WTC11 (cell line): ENCODE data around the gene ARHGAP8. TPM values are rescaled to one million over a fixed set of nuclear protein-coding genes. Genes with fewer than 3 reads are reported as not detected.

Experiments
- ATAC-seq: fragments of 200-7000 bp; cut with Tn5 transposase; 2 replicates; pipeline ENCODE4 v1.10.0; 2021; ENCODE audit warnings: mild to moderate bottlenecking, moderate library complexity
- CTCF ChIA-PET: fragments of 300-600 bp; sonication (Branson Sonifier 250); formaldehyde crosslinking; loops from one replicate; lab custom pipeline; 2021; ENCODE audit warnings: antibody characterized with exemption; lab: Charles Lee
- POLR2A ChIA-PET: fragments of 350-600 bp; sonication (Branson Sonifier 250); formaldehyde crosslinking; loops from one replicate; lab custom pipeline; 2021; ENCODE audit warnings: antibody characterized with exemption; lab: Charles Lee
- DNase-seq: peaks from one replicate; pipeline ENCODE4 v3.0.0; 2021; ENCODE audit warnings: low spot score
- H3K27ac Mint-ChIP-seq: 2 replicates; pipeline ENCODE4 v1.8.0; 2021; ENCODE audit warnings: mixed read lengths
- H3K27me3 Mint-ChIP-seq: 2 replicates; pipeline ENCODE4 v1.8.0; 2021; ENCODE audit warnings: low read depth, mild to moderate bottlenecking, moderate library complexity, mixed read lengths
- H3K36me3 Mint-ChIP-seq: 2 replicates; pipeline ENCODE4 v1.8.0; 2021; ENCODE audit warnings: mixed read lengths
- H3K4me1 Mint-ChIP-seq: 2 replicates; pipeline ENCODE4 v1.8.0; 2022; ENCODE audit warnings: mixed read lengths
- H3K4me3 Mint-ChIP-seq: 2 replicates; pipeline ENCODE4 v1.8.0; 2021; ENCODE audit warnings: mild to moderate bottlenecking, moderate library complexity, mixed read lengths
- H3K9me3 Mint-ChIP-seq: 2 replicates; pipeline ENCODE4 v1.8.0; 2021; ENCODE audit warnings: mixed read lengths
- ATF1 ChIP-seq: sonication (generic); formaldehyde crosslinking; IDR thresholded peaks from 2 replicates; pipeline ENCODE4 v1.8.1; 2023; ENCODE audit warnings: mild to moderate bottlenecking, moderate library complexity, missing genetic modification reagents
- CREB1 ChIP-seq: sonication (generic); formaldehyde crosslinking; IDR thresholded peaks from 2 replicates; pipeline ENCODE4 v1.8.0; 2023; ENCODE audit warnings: mild to moderate bottlenecking, missing genetic modification reagents
- CREM ChIP-seq: sonication (generic); formaldehyde crosslinking; IDR thresholded peaks from 2 replicates; pipeline ENCODE4 v1.8.1; 2022; ENCODE audit warnings: mild to moderate bottlenecking, missing genetic modification reagents, moderate library complexity
- ELF4 ChIP-seq: sonication (generic); formaldehyde crosslinking; IDR thresholded peaks from 2 replicates; pipeline ENCODE4 v1.8.1; 2022; ENCODE audit warnings: low read depth, mild to moderate bottlenecking, moderate library complexity, missing genetic modification reagents
- FOXP1 ChIP-seq: sonication (generic); formaldehyde crosslinking; IDR thresholded peaks from 2 replicates; pipeline ENCODE4 v1.8.0; 2022; ENCODE audit warnings: missing genetic modification reagents, mild to moderate bottlenecking, moderate library complexity, borderline replicate concordance
- GRHL2 ChIP-seq: fragments of 250-450 bp; sonication (Bioruptor Pico); IDR thresholded peaks from 2 replicates; pipeline ENCODE4 v1.8.0; 2022; ENCODE audit warnings: mild to moderate bottlenecking, moderate library complexity; ENCODE audit not compliant: insufficient replicate concordance, severe bottlenecking
- GTF2I ChIP-seq: fragments of 250-450 bp; sonication (Bioruptor Pico); conservative IDR thresholded peaks from 2 replicates; pipeline ENCODE4 v1.4.0; 2021; ENCODE audit warnings: mild to moderate bottlenecking
- JUN ChIP-seq: sonication (generic); formaldehyde crosslinking; IDR thresholded peaks from 2 replicates; pipeline ENCODE4 v1.8.0; 2023; ENCODE audit warnings: mild to moderate bottlenecking, missing genetic modification reagents
- NFE2L1 ChIP-seq: sonication (generic); formaldehyde crosslinking; IDR thresholded peaks from 2 replicates; pipeline ENCODE4 v1.8.1; 2023; ENCODE audit warnings: missing genetic modification reagents
- NR3C1 ChIP-seq: sonication (generic); formaldehyde crosslinking; conservative IDR thresholded peaks from 2 replicates; pipeline ENCODE4 v1.8.1; 2023; ENCODE audit warnings: low read depth, mild to moderate bottlenecking, missing genetic modification reagents
- RELA ChIP-seq: sonication (generic); formaldehyde crosslinking; IDR thresholded peaks from 2 replicates; pipeline ENCODE4 v1.8.1; 2022; ENCODE audit warnings: missing genetic modification reagents, mild to moderate bottlenecking, borderline replicate concordance
- ZNF138 ChIP-seq: sonication (generic); formaldehyde crosslinking; conservative IDR thresholded peaks from 2 replicates; pipeline ENCODE4 v1.8.1; 2022; ENCODE audit warnings: mild to moderate bottlenecking, moderate library complexity, missing genetic modification reagents
- ZNF416 ChIP-seq: fragments of 250-450 bp; sonication (Bioruptor Pico); IDR thresholded peaks from 2 replicates; pipeline ENCODE4 v1.9.0; 2021; ENCODE audit warnings: mild to moderate bottlenecking, inconsistent platforms
- total RNA-seq: library from RNA; stranded (reverse); gene quantifications from 3 replicates; pipeline ENCODE4 v1.2.3, GENCODE V29; 2021
- TF ChIP-seq, protein P1 (sequence below): fragments of 250-450 bp; sonication (Bioruptor Pico); conservative IDR thresholded peaks from 2 replicates; pipeline ENCODE4 v1.9.0; 2021; ENCODE audit warnings: mild to moderate bottlenecking
- TF ChIP-seq, protein P2 (sequence below): sonication (generic); formaldehyde crosslinking; IDR thresholded peaks from 2 replicates; pipeline ENCODE4 v1.8.1; 2023; ENCODE audit warnings: mild to moderate bottlenecking, moderate library complexity, missing genetic modification reagents
- TF ChIP-seq, protein P3 (sequence below): sonication (generic); formaldehyde crosslinking; conservative IDR thresholded peaks from 2 replicates; pipeline ENCODE4 v1.8.1; 2023; ENCODE audit warnings: mild to moderate bottlenecking, low read depth, missing genetic modification reagents, moderate library complexity
- TF ChIP-seq, protein P4 (sequence below): sonication (generic); formaldehyde crosslinking; IDR thresholded peaks from 2 replicates; pipeline ENCODE4 v1.8.1; 2023; ENCODE audit warnings: mild to moderate bottlenecking, missing genetic modification reagents, moderate library complexity
- TF ChIP-seq, protein P5 (sequence below): fragments of 250-450 bp; sonication (Bioruptor Pico); IDR thresholded peaks from 2 replicates; pipeline ENCODE4 v1.9.0; 2021; ENCODE audit warnings: moderate library complexity, mild to moderate bottlenecking, inconsistent platforms, borderline replicate concordance
- TF ChIP-seq, protein P6 (sequence below): sonication (generic); formaldehyde crosslinking; IDR thresholded peaks from 2 replicates; pipeline ENCODE4 v1.8.0; 2023; ENCODE audit warnings: mild to moderate bottlenecking, missing genetic modification reagents
- TF ChIP-seq, protein P7 (sequence below): sonication (generic); formaldehyde crosslinking; IDR thresholded peaks from 2 replicates; pipeline ENCODE4 v1.8.0; 2022; ENCODE audit warnings: mild to moderate bottlenecking, missing genetic modification reagents

Gene ARHGAP8
- total RNA-seq, 1 experiment from 2014 or later, result 61.4 TPM

DNA sequence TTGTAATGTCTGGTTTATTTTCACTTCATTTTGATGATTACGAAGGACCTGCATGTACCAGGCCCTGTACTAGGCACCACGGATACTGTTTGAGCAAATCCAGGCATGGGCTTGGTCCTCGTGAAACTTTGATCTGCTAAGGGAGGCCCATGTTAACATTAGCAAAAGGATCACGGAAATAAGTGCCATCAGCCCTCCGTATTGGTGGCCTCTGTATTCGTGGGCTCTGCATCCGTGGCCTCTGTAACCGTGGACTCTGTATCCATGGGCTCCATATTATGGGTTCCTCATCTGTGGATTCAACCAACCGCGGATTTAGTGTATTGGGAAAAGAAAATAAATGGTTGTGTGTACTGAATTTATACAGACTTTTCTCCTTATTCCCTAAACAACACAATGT lies 8.7 kb downstream of the ARHGAP8 start (continued):
- TF ChIP-seq, protein P1, sequence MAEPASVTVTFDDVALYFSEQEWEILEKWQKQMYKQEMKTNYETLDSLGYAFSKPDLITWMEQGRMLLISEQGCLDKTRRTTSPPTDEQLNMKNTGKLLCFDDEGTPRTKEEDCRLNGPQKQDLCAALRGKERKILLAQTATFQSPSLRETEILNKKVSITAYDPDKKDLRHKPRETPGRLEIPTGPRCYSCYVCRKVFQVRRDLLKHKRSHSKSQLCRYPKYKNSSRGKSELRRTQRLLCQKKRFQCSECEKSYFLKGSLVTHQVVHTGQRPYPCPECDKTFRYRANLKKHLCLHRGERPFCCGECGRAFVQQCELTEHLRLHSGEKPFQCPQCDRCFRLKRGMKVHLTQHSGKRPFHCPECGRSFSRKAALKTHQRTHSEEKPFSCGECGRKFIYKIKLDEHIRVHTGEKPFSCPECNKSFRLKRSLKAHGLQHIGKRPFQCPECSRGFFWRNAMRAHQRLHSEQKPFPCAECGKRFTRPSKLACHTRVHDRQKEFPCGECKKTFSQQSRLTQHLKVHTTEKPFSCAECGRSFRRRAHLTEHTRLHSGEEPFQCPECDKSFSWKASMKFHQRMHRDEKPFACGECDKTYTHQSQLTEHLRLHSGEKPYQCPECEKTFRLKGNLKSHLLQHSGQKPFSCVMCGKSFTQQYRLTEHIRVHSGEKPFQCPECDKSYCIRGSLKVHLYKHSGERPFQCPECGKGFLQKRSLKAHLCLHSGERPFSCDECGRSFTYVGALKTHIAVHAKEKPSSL (CRISPR knock-in tag), result no peak
- no peak for TF ChIP-seq FOXP1 (CRISPR knock-in tag)

DNA sequence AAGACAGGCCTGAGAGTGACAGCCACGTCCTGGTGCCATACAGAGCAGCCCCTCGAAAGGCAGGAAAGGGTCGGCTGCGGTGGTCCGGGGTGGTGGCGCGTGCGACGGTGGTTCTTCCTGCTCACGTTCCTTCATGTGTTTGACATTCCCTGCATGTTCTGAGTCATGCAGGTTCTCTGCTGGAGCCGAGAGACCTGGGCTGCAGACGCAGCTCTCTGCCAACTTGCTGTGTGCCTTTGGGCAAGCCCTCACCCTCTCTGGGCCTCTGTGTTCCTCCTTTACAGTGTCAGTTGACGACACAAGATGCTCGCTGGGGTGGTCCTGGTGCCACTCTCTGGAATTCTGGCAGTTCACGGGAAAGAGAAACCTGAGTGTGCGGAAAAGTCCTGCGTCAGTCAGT lies 12.0 kb downstream of the ARHGAP8 start:
- POLR2A ChIA-PET, result no interaction called here
- TF ChIP-seq ATF1 (CRISPR knock-in tag), result no peak
- TF ChIP-seq JUN (CRISPR knock-in tag), result no peak
- TF ChIP-seq, all 79 proteins: peak for 0

DNA sequence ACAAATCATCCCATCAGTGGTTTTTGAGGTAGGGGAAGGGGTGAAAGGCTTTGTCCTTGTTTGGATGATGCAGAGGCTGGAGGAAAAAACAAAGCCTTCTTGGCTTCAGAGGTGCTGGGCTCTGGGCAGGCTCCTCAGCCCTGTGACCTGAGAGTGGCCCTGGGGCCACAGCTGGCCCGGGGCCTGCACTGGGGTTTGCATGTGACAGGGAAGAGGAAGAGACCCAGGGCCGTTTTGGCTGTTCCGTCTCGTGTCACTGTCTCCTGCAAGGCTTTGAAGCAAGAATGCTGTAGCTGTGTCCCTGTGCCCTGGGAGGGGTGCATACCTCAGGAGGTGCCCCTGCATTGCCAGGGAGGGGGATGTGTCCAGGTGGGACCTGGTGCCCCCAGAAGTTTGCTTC lies 12.6 kb downstream of the ARHGAP8 start:
- Mint-ChIP-seq H3K27ac (peak overlapping the region; percentile 84), H3K4me3 (no peak overlapping the region), H3K9me3 (peaks cover 22% of the 10 kb centered on the region), H3K36me3 (peaks cover 23% of the 10 kb centered on the region), H3K27me3 (no peaks in the 10 kb centered on the region; the same call in 1 of the 2 replicates), H3K4me1 (peaks cover 31% of the 10 kb centered on the region)
- ChIA-PET POLR2A (no interaction called here), CTCF (interaction anchor here (0.5 kb wide), 1 partner anchor 16 kb away, joined by 4 read pairs; no protein-coding TSS in a partner anchor)
- DNase-seq (no peak), ATAC-seq (no peak)
- TF ChIP-seq GRHL2 (CRISPR knock-in tag), result no peak
- TF ChIP-seq ZNF138 (CRISPR knock-in tag), result no peak
- TF ChIP-seq GTF2I, result no peak
- TF ChIP-seq CREM, result no peak
- TF ChIP-seq ELF4 (CRISPR knock-in tag), result no peak
- TF ChIP-seq ZNF416 (CRISPR knock-in tag), result no peak
- no peak for TF ChIP-seq JUN (CRISPR knock-in tag)
- TF ChIP-seq, protein P2, sequence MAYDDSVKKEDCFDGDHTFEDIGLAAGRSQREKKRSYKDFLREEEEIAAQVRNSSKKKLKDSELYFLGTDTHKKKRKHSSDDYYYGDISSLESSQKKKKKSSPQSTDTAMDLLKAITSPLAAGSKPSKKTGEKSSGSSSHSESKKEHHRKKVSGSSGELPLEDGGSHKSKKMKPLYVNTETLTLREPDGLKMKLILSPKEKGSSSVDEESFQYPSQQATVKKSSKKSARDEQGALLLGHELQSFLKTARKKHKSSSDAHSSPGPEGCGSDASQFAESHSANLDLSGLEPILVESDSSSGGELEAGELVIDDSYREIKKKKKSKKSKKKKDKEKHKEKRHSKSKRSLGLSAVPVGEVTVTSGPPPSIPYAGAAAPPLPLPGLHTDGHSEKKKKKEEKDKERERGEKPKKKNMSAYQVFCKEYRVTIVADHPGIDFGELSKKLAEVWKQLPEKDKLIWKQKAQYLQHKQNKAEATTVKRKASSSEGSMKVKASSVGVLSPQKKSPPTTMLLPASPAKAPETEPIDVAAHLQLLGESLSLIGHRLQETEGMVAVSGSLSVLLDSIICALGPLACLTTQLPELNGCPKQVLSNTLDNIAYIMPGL (CRISPR knock-in tag), result no peak
- TF ChIP-seq, protein P3, sequence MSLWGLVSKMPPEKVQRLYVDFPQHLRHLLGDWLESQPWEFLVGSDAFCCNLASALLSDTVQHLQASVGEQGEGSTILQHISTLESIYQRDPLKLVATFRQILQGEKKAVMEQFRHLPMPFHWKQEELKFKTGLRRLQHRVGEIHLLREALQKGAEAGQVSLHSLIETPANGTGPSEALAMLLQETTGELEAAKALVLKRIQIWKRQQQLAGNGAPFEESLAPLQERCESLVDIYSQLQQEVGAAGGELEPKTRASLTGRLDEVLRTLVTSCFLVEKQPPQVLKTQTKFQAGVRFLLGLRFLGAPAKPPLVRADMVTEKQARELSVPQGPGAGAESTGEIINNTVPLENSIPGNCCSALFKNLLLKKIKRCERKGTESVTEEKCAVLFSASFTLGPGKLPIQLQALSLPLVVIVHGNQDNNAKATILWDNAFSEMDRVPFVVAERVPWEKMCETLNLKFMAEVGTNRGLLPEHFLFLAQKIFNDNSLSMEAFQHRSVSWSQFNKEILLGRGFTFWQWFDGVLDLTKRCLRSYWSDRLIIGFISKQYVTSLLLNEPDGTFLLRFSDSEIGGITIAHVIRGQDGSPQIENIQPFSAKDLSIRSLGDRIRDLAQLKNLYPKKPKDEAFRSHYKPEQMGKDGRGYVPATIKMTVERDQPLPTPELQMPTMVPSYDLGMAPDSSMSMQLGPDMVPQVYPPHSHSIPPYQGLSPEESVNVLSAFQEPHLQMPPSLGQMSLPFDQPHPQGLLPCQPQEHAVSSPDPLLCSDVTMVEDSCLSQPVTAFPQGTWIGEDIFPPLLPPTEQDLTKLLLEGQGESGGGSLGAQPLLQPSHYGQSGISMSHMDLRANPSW (CRISPR knock-in tag), result no peak
- TF ChIP-seq, protein P4, sequence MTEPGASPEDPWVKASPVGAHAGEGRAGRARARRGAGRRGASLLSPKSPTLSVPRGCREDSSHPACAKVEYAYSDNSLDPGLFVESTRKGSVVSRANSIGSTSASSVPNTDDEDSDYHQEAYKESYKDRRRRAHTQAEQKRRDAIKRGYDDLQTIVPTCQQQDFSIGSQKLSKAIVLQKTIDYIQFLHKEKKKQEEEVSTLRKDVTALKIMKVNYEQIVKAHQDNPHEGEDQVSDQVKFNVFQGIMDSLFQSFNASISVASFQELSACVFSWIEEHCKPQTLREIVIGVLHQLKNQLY, result no peak
- TF ChIP-seq, protein P5, sequence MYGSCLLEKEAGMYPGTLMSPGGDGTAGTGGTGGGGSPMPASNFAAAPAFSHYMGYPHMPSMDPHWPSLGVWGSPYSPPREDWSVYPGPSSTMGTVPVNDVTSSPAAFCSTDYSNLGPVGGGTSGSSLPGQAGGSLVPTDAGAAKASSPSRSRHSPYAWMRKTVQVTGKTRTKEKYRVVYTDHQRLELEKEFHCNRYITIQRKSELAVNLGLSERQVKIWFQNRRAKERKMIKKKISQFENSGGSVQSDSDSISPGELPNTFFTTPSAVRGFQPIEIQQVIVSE (CRISPR knock-in tag), result no peak
- no peak for TF ChIP-seq NFE2L1 (CRISPR knock-in tag)
- TF ChIP-seq, protein P6, sequence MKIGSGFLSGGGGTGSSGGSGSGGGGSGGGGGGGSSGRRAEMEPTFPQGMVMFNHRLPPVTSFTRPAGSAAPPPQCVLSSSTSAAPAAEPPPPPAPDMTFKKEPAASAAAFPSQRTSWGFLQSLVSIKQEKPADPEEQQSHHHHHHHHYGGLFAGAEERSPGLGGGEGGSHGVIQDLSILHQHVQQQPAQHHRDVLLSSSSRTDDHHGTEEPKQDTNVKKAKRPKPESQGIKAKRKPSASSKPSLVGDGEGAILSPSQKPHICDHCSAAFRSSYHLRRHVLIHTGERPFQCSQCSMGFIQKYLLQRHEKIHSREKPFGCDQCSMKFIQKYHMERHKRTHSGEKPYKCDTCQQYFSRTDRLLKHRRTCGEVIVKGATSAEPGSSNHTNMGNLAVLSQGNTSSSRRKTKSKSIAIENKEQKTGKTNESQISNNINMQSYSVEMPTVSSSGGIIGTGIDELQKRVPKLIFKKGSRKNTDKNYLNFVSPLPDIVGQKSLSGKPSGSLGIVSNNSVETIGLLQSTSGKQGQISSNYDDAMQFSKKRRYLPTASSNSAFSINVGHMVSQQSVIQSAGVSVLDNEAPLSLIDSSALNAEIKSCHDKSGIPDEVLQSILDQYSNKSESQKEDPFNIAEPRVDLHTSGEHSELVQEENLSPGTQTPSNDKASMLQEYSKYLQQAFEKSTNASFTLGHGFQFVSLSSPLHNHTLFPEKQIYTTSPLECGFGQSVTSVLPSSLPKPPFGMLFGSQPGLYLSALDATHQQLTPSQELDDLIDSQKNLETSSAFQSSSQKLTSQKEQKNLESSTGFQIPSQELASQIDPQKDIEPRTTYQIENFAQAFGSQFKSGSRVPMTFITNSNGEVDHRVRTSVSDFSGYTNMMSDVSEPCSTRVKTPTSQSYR (CRISPR knock-in tag), result no peak
- no peak for TF ChIP-seq NR3C1 (CRISPR knock-in tag)
- TF ChIP-seq, protein P7, sequence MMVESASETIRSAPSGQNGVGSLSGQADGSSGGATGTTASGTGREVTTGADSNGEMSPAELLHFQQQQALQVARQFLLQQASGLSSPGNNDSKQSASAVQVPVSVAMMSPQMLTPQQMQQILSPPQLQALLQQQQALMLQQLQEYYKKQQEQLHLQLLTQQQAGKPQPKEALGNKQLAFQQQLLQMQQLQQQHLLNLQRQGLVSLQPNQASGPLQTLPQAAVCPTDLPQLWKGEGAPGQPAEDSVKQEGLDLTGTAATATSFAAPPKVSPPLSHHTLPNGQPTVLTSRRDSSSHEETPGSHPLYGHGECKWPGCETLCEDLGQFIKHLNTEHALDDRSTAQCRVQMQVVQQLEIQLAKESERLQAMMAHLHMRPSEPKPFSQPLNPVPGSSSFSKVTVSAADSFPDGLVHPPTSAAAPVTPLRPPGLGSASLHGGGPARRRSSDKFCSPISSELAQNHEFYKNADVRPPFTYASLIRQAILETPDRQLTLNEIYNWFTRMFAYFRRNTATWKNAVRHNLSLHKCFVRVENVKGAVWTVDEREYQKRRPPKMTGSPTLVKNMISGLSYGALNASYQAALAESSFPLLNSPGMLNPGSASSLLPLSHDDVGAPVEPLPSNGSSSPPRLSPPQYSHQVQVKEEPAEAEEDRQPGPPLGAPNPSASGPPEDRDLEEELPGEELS (CRISPR knock-in tag), result no peak
- TF ChIP-seq ATF1 (CRISPR knock-in tag), result no peak
- no peak for TF ChIP-seq CREB1 (CRISPR knock-in tag)
- no peak for TF ChIP-seq RELA (CRISPR knock-in tag)

More for the DNA sequence above, 12.0 kb downstream of the ARHGAP8 start:
- Mint-ChIP-seq H3K36me3 (peaks cover 19% of the 10 kb centered on the region), H3K4me3 (no peak overlapping the region), H3K27me3 (no peaks in the 10 kb centered on the region; the same call in 1 of the 2 replicates), H3K9me3 (peaks cover 18% of the 10 kb centered on the region), H3K27ac (peak overlapping the region; percentile 84), H3K4me1 (peaks cover 35% of the 10 kb centered on the region)
- CTCF ChIA-PET, result interaction anchor here (0.5 kb wide), 1 partner anchor 16 kb away, joined by 4 read pairs; no protein-coding TSS in a partner anchor
- ATAC-seq (no peak), DNase-seq (no peak)
